GM21786 (cell line): ENCODE data around the gene NKAIN4.
"Not testable (repeated sequence)": the region's sequence is repeated elsewhere in the genome, so short reads cannot be mapped to it uniquely, and the experiment has no call there.

Source experiments
- ATAC-seq: cut with Tn5 transposase; IDR thresholded peaks from one replicate; pipeline ENCODE4 v1.9.1; 2021; ENCODE audit not compliant: unreplicated experiment

NKAIN4 gene

DNA sequence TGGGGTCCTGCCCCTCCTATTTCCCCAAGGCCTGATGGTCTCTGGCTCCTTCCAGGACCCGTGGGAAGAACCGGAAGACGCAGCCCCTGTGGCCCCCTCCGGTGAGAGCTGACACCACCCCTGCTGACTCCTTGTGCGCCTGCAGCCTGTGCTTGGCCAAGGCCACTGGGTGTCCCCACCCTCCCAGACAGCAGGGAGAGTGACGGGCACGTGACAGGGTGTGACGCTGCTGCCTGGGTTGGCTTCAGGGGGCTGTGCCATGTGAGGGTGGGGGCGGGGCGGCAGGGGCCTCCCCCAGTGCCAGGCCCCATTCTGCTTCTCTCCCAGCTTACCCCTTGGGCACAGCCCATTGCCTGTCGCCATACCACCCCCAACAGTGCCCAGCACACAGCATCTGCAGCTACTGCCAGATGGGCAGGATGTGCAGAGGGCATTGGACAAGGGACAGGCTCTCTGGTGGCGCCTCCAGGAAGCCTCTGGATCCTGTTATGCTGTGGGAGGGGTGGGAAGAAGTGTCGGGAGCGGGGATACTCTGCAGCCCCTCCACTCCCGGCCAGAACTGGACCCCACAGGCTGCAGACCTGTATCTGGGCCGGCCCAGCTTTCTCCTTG, 15.6 kb downstream of the NKAIN4 start:
- ATAC-seq = no peak

GRCh38 chr20:63238031-63238430, 16.2 kb downstream of the NKAIN4 start:
- no peak for ATAC-seq

GRCh38 chr20:63236116-63236837, 18.0 kb downstream of the NKAIN4 start:
- no peak for ATAC-seq

GRCh38 chr20:63235399-63235983, 18.8 kb downstream of the NKAIN4 start, which contains the start of gene BIRC7:
TSS of gene BIRC7 (plus strand) at chr20:63235905. CDS start at chr20:63236097, 192 bp downstream.
- no peak for ATAC-seq

- no peak for ATAC-seq
These were observed 19.4 kb downstream of the NKAIN4 start for GRCh38 chr20:63234693-63235398.

DNA sequence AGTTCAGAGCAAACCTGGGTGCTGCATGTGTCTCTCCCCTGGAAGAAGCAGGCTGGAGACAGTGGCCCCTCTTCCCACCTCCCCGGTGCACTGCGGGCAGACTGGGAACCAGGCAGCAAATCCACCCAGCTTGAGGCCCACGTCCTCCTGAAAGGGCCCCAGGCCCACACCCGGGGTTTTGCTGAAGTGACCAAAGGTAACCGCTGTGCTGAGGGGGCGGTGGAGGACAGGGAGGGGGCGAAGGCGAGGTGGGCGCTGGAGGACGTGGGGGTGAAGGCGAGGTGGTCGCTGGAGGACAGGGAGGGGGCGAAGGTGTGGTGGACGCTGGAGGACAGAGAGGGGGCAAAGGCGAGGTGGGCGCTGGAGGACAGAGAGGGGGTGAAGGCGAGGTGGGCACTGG, 20.3 kb downstream of the NKAIN4 start:
- no peak for ATAC-seq

DNA sequence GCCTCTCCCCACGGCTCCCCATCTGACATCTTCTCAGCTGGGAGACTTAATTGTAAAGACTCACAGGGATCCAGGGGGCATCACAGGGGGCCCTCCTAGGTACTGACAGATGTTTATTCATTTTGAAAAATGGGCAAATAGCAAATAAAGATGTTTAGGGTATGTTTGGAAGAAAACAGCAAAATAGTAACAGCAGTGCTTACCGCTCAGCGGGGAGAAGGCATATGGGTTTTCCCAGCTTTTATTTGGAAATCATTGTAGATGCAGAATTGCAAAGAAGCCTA, 21.3 kb downstream of the NKAIN4 start:
- no peak for ATAC-seq

DNA sequence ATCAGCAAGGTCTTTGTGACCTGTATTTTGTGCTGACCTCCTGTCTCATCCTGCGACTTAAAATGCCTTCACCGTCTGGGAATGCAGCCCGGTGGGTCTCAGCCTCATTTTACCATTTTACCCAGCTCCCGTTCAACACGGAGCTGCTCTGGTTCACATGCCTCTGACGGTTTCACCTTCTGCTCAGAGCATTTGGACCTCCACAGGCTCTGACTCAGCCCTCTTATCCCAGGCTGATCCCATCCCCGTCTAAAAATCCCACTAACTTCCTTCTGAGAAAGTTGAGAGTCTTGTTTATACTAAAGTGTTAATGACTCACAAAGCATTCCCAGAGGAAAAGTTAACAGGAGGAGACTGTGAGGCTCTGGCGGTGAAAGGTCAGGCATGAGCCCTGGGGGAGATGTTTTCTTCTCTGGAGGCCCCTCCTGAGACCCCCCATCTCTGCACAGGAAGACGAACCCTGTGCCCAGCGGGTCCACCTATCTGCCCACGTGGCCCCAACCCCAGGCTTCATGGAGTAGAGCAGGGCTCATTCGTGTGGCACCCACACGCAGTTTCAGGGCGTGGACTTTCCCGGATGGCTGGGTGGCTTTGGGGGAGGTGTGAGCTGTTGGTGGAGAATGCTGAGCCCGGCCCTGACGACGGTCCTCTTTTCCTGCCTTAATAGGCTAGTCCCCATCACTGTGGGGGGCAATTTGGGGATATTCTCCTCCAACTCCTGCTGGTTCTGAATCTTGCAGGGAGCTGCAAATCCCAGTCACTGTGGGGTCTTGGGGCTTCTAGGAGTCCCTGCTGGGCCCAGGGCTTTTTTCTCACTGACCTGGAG, 21.8 kb downstream of the NKAIN4 start:
- no peak for ATAC-seq

- no peak for ATAC-seq
These were observed 23.4 kb downstream of the NKAIN4 start for GRCh38 chr20:63230800-63231268.

DNA sequence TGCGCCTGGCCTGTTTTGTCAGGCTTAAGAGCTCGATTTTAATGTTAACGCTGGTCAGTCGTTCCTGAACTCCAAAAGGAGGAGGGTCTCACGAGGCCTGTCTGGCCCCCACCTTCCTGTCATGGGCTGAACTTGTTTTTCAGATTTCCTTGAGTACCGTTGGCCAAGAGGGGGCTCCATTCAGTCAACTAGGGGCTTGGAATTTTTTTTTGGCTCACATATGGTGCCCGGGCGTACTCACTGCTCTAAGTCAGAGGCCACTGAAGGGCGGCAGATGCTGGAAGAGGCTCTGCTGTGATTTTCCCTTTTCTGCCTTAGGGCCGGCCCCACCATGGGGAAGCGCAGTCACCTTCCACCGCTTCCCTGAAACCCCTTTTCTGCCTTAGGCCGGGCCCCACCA, 25.5 kb downstream of the NKAIN4 start:
- no peak for ATAC-seq

DNA sequence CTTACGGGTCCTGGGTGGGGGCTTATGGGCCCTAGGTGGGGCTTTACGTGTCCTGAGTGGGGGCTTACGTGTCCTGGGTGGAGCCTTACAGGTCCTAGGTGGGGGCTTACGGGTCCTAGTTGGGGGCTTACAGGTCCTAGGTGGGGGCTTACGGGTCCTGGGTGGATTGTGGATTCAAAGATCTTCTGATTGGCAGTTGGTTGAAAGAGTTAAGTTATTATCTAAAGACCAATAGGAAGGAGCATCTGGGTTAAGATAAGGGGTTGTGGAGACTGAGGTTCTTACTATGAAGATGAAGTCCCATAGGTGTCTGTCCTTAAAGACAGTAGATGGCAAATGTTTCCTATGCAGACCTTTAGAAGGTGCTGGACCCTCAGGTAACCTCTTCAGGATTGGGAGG, 27.0 kb downstream of the NKAIN4 start:
- ATAC-seq = no peak

DNA sequence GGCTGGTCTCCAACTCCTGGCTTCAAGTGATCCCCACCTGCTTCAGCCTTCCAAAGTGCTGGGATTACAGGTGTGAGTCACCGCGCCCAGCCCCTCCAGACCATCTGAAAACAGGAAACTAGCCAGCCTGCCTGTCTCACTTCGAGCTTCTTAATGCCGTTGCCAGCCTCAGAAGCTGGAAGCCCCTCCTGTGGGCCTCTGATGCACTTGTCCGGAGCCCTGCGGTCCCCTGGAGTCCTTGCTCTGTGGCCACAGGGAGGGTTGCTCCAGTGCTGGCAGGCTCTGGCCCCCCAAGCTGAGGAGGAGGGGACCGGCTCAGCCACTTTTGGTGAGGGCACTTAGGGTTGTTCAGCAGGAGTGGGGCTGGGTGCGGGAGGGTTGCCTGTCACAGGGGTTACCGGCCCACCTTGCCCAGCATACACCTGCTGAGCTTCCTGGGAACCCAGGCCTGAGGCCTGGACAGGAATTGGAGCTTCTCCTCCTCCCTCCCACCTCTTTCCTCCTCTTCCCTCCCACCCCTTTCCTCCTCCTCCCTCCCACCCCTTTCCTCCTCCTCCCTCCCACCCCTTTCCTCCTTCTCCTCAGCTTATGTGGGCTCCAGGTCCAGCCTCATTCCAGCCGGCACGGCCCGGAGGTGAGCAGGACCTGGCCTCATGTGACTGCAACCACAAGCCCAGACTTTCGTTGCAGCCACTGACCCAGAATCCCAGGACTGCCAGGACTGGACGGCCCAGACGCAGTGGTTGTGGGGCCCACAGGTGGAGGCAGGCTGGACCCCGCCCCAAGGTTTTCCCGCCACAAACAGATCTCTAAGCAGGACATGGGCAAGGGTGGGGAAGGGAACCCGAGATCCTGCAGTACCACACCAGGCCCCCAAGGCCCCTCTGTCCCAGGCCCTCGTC, 28.0 kb downstream of the NKAIN4 start:
- no peak for ATAC-seq

DNA sequence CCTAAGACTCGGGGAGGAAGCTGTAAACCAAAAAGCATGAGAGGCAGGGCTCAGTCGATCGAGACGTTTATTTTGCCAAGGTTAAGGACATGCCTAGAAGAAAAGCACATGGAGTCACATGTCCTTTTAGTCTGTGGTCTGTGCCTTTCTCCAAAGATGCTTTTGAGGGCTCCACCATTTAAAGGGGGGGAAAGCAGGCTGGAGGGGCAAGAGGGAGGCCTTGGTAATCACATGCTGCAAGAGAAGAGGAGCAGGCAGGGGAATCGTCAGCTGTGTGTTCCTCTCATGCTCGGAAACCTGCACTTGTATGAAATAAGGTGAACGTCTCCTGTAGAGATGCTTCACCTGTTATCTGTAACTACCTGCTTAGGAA, 29.2 kb downstream of the NKAIN4 start:
- ATAC-seq = no peak

DNA sequence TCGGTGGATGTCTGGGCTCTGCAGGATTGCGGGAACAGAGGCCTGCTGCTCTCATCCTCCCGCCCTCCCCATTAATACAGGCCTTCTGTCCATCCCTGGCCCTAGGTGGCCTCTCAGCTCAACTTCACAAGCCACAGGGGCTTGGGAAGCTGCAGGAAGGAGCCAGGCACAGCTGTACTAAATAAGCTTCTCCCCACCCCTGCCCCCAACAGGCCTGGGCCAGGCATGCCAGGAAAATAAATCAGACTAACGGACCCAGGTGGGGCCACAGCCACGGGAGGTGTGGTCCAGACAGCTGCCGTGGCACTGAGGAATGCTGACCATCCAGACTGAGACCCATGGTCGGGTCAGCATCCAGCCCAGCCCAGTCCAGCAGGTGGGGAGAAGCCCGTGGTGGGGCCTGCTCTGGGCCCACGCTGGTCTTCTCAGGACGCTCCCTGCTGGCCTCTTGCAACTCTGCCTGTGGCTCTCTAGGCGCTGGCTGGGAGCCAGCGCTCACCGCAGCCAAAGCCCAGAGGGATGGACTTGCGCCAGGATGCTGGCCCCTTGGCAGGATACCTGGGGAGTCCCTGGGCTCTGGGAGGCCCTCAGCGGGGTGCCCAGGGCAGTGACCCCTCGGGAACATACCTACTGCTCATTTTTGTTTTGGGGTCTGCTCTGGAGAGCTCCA, 29.7 kb downstream of the NKAIN4 start:
- no peak for ATAC-seq

DNA sequence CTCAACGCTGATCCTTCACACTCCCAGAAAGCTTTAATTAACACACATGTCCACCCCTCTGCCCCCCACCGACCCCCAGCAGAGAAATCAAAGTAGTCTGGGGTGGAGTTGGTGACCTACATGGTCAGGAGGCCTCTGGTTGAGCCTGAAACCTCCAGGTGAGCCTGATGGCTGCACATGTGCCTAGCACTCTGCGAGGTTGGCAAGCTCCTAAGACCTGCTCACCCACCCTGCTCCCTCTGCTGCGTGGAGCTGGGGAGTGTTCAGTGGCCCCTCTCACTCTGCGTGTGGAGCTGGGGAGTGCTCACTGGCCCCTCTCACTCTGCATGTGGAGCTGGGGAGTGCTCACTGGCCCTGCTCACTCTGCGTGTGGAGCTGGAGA, 30.4 kb downstream of the NKAIN4 start:
- no peak for ATAC-seq

DNA sequence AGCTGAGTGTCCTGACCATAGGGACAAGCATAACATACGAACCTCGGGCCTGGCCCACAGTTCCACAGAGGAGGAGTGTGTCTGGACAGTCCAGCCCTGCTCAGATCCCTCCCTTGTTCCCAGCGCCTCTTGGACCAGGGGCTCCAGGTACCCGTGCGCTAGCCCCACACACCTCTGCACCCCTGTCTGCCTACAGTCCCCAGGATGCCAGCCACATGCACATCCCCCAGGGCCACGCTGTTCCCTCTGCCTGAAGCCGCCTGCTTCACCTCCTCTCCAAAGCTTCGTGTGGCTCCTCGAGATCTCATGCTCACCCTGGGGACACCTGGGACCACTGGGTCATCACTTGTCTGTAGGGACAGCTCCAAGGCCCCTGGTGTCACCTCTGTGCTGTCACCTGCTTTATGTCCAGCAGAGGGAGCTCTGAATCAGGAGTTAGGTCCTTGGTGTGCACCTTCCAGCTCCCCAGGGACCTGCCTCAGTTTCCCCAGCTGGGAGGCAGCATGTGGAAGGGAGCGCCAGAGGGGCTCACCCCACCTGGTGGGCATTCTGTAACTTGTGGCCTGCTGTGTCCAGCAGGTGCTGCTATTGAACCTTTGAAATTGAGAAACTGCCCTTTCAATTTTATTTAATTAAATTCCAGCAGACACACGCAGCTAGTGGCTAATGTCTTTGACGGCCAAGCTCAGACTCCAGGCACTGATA, 31.0 kb downstream of the NKAIN4 start:
- ATAC-seq = no peak

DNA sequence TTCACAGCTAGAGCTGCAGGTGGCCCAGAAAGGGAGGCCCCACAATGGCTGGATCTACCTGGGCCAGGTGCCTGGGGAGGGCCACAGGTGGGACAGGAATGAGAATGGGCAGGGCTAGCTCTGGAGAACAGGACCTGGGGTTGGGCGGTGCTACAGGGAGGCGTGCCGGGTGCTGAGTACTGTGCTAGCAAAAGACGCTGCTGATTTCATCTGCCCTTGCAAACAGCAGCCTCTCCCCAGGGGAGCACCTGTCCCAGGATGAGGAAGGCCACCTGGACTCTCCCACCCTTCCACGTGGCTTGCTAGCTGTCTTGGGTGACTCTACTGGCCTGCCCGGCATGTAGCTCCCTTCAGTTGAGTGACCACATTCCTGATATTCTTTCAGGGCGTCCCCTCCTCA, 31.7 kb downstream of the NKAIN4 start:
- no peak for ATAC-seq

GRCh38 chr20:63221400-63222053, 32.7 kb downstream of the NKAIN4 start:
- ATAC-seq = not testable (repeated sequence)
